SU-DHL-6 (cell line): ENCODE data around the gene STK4.

Experiments
- EZH2phosphoT487 ChIP-seq: fragments of 200-600 bp; sonication (generic), shearing (Covaris generic); conservative IDR thresholded peaks from 2 replicates; pipeline ENCODE4 v1.6.1; 2018; ENCODE audit warnings: mild to moderate bottlenecking, antibody characterized with exemption, low read length, moderate library complexity, mixed read lengths
- TF ChIP-seq, protein P1 (sequence below): fragments of 200-600 bp; sonication (generic); IDR thresholded peaks from one replicate; pipeline ENCODE4 v1.5.1; 2017; ENCODE audit warnings: antibody characterized with exemption, mild to moderate bottlenecking, low read length, moderate library complexity; ENCODE audit not compliant: insufficient read depth, poor library complexity, severe bottlenecking

DNA sequence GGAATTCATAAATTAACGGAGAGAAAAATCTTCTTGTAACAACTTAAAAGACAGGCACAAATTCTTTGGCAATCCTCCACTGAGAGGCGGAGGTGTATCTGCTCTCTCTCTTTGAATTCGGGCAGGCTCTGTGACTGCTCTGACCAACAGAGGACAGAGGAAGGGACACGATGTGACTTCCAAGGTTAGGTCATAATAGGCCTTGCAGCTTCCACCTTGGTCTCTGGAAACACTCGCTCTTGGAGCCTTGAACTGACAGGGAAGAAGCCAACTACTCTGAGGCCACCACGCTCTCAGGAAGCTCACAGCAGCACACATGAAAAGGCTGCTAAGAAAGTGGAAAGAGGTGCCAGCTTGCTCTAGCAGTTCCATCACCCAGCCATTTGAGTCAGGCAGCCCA is 21.1 kb upstream of the STK4 start:
- TF ChIP-seq, protein P1, sequence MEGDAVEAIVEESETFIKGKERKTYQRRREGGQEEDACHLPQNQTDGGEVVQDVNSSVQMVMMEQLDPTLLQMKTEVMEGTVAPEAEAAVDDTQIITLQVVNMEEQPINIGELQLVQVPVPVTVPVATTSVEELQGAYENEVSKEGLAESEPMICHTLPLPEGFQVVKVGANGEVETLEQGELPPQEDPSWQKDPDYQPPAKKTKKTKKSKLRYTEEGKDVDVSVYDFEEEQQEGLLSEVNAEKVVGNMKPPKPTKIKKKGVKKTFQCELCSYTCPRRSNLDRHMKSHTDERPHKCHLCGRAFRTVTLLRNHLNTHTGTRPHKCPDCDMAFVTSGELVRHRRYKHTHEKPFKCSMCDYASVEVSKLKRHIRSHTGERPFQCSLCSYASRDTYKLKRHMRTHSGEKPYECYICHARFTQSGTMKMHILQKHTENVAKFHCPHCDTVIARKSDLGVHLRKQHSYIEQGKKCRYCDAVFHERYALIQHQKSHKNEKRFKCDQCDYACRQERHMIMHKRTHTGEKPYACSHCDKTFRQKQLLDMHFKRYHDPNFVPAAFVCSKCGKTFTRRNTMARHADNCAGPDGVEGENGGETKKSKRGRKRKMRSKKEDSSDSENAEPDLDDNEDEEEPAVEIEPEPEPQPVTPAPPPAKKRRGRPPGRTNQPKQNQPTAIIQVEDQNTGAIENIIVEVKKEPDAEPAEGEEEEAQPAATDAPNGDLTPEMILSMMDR: no peak
- no peak for TF ChIP-seq EZH2phosphoT487
